NCI-H1930 (cell line): ENCODE measurements around the gene PTPRN2.
"Not testable (repeated sequence)": the region's sequence is repeated elsewhere in the genome, so short reads cannot be mapped to it uniquely, and the experiment has no call there.

Experiments used
- DNase-seq, 2 experiments: peaks; one replicate each; lab custom pipeline; 2025; lab: John Stamatoyannopoulos, UW

PTPRN2 gene

DNA sequence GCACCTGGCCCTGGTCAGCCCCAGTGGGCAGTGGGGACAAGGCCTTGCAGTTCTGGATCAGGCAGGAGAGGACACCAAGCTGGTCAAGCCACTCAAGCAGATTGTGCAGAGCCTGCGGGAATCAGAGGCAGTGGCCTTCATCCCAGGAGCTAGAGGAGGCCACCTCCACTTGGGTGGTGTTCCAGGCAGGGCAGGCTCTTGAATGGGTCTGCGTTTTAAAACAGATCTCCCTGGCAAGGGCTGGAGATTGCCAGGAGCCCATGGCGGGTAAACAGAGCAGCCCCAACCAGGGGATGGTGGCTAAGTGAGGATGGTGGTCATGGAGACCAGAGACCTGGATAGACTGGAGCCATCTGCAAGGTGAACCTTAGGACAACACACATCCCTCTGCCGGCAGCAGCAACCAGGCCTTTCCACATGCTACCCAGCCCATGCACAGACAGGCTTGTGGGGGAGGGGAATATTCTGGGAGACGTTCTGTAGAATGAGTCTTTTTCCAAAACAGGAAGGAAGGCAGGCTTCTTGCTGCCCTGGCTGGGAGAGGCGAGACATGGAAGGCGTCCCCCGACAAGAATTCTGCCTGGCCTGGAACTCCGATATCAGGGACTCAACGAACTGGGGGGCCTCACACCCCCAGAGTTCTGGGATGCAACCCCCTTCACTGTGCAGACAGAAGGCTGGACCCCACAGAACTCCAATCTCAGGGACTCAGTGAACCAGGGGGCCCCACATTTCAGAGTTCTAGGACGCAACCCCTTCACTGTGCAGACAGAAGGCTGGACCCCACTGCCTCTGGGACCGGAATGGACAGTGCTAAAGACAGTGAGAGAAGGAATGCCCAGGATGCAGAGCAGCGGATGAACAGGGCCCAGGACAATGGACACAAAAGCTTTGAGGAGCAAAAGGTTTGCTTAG is 264.8 kb downstream of the PTPRN2 start:
- DNase-seq: no peak

DNA sequence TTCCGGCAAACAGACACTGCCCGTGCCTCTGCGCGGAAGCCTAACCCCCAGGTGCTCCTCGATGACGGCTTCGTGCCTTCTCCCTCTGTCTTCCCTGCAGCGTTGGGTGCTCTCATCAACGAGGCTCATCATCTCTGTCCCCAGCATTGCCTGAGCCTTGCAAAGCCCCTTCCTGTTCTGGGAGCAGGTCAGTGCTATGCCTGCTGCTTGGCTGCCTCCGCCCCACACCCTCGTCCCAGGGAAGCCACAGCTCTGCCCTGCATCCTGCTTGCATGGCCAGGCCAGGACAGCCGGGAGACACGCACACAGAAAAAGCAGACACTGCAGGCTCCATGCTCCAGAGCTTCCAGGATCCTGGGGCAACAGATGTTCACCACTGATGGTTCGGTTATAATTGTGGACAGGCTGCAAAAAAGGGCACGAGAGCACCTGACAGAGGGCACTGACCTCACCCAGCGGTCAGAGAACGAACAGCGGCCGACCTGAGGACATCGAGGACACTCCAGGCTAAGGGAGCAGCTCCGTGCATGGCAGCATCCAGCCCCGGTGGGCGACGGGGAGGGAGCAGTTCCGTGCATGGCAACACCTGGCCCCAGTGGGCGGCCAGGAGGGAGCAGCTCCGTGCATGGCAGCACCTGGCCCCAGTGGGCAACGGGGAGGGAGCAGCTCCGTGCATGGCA is 265.5 kb downstream of the PTPRN2 start:
- DNase-seq: no peak

DNA sequence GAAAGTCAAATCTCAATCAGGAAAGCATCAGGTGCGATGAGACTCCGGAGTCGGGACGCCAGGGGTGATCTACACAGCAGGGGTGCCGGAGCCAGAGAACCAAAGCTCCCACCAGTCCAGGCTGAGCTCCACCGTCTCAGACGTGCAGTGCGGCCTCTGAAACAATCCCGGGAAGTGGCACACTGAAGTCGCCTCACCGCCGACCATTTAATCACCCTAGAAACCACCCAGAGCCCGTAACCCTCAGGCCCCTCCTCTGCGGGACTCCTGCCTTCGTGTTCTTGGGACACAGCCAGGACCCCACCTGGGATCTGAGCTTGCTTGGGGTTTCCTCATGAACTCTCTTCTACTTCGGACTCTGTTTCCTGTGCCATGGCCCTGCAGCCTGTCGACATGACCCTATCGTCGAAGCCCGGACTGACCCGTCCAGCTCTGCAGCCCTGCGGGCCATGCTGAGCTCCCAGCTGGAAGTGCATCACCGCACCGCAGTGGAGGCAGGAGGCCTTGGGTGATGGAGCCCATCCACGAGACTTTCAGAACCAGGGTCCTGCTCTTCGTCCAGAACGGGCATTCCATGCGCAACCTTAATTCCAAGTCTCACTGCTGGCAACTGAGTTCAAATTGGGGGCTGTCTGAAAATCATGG is 266.4 kb downstream of the PTPRN2 start:
- DNase-seq: no peak

DNA sequence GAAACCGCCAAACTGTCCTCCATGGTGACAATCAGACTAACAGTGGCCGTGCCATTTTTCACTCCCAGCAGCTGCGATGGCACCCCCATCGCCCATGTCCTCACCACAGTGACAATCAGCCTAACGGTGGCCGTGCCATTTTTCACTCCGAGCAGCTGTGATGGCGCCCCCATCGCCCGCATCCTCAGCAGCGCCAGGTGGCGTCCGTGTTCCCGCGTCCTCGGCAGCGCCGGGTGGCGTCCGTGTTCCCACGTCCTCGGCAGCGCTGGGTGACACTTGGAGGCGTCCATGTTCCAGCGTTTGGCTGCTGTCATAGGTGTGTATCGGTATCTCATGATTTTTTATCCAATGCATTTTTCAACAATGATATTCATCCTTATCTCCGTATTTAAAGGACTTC is 267.3 kb downstream of the PTPRN2 start:
- DNase-seq: no peak

DNA sequence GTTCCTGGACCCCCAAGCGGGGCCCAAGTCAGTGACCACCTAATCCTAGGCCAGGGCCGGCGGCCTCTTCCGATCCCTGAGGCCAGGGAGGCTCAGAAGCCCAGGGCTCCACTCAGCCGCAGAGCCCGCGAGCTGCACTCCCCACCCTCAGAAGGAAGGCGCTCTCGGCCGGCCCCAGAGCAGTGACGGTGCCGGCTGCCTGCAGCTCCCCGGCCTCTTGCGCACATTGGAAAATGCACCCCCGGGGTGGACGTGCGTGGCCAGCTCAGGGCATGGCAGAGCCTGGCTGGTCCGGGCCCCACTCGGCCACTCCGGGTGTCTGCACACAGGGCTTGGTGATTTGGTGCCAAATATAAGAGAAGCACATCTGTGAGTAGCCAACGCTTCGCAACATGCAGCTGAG is 269.1 kb downstream of the PTPRN2 start:
- DNase-seq: no peak

DNA sequence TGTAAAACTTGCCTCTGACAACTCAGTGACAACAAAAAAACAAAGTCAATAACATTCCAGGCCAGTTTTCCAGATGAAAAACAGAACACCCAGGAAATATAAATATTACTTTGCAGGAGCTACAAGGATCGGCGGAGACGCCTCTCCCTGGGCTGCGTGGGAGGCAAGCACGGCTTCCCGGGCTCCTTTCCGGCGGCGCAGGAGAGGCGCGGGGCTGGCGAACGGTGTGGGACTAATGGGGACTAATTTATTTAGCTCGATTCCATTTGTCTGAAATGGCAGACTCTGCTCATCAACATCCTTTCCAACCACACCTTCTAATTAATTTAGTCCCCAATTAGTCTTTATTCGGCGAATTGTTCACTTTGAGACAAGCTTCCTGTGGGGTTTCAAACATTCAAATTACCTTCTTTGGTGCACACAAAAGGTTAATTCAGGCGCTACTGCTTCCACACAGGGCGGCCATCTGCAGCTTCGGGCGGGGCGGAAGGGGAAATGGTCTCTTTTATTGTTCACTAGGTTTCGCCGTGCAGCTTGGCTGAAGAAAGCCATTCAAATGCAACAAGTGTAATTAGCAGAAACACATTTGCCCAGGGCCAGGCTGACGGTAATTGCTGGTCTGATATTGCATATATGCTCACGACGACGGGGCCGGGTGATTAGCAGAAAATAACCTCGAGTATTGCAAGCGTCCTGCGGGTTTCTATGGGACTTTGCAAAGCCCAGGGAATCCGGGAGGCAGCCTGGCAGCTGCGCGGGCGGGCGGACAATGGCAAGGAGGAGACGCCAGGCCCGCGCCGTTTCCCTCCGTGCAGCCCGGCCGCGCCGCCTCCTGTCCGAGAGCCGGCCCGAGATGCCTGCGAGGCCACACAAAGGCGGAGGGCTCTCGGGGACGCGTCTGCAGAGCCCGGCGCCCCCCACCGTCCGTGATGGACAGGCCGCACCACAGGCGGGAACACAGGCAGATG is 270.1 kb downstream of the PTPRN2 start:
- DNase-seq: no peak

DNA sequence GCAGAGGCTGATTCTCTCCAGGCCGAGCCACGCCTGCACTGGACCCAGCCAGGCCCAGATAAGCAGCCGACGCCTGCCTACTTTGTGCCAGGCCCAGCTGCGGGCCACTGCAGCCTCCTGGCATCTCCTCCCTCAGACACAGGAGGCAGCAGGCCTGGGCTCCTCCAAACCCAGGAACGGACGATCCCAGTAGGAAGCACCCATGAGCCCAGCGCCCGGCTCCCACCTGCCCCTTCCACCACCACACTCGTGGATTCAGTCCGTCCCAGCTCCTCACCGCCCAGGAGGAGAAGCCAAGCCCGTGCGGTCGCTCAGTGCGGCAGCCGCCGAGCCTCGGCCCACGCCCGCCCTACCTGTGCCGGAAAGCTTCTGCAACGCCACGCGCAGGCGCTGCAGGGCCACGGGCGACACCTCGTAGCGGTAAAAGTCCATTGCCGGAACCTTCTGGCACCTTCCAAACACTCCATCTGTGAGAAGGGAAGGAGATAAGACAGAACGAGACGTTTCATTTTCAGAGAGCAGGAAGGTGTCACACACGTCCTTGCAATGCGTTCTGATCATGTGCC is 271.1 kb downstream of the PTPRN2 start:
- no peak for DNase-seq

DNA sequence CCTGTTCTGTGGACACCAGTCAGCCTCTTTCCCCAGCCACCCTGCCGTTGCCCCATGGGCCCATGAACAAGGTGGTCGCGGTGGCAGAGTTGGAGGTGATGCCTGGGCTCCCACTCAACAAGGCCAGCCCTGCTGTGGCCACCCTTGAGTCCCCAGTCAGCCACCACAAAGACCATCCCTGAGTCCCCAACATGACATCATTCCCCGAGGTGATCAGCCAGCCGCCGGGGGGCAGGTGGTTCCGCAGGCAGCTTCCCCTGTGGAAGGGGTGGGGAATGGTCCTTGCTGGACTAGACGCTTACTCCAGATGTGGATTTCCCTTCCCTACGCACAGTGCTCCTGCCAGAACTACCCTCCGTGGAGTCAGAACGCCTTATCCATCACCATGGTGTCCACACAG is 271.7 kb downstream of the PTPRN2 start:
- DNase-seq: no peak

DNA sequence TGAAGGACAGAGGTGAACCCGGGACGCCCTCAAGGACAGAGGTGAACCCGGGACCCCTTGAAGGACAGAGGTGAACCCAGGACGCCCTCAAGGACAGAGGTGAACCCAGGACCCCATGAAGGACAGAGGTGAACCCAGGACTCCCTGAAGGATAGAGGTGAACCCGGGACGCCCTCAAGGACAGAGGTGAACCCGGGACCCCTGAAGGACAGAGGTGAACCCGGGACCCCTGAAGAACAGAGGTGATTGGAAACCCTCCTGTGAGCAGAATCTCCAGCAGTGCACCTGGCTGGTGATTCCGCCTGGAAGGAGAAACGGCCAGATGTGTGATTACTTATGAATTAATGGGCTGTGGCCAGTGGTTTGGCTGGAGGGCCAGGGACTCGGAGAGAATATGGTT is 272.3 kb downstream of the PTPRN2 start:
- no peak for DNase-seq

DNA sequence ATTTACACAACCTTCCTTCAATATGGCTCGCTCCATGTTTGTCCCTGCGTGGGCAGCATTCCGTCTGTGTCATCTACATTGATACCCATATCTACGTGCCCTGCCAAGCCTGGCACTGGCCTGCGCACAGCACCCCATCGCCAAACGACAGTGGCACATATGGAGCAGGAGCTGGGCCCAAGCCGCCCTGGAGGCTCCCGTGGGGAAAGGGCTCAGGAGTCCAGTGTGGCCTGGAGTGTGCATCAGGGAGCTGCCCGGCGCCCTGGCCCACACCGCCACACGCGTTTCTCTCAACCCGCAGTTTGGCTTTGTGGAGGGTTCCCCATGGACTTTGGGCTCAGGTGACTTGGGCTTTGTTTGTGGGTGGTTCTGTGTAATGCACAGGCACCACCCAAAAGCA is 273.2 kb downstream of the PTPRN2 start:
- DNase-seq: no peak

DNA sequence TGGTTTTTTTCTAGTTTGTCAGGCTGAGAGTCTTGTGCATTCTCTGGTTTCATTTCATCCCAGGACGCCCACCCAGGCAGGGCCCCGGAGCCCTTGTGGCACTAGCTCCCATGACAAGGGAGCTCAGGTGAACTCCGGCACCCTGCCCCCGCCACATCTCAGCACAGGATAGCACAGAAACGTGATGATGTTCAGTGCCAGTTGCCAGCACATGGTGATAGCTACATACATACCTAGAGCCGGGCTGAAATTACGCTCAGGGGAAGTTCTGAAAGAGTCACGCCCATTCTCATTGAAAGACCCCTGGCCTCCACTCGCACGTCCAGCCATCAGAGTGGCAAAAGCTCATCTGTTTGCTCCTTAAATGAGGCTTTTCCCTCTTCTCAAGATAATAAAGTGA is 273.7 kb downstream of the PTPRN2 start:
- no peak for DNase-seq

DNA sequence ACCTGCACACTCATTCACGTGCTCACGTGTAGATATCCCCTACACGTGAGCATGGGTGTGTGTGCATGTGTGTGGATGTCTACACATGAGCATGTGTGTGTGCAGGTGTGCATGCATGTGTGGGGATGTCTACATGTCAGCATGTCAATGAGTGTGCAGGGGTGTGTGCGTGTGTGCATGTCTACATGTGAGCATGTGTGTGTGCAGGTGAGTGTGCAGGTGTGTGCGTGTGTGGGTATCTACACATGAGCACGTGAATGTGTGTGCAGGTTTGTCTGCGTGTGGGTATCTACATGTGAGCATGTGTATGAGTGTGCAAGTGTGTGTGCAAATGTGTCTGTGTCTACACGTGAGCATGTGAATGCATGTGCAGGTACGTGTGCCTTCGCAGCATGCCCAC is 274.8 kb downstream of the PTPRN2 start:
- DNase-seq: no peak

DNA sequence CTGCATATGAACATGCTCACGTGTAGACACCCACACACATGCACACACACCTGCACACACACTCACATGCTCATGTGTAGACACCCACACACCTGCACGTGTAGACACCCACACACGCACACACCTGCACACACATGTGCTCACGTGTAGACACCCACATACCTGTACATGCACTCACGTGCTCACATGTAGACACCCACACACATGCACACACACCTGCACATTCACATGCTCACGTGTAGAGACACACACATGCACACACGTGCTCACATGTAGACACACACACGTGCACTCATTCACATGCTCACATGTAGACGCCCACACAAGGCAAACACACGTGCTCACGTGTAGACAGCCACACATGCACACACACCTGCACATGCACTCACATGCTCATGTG is 275.8 kb downstream of the PTPRN2 start:
- DNase-seq: no peak

DNA sequence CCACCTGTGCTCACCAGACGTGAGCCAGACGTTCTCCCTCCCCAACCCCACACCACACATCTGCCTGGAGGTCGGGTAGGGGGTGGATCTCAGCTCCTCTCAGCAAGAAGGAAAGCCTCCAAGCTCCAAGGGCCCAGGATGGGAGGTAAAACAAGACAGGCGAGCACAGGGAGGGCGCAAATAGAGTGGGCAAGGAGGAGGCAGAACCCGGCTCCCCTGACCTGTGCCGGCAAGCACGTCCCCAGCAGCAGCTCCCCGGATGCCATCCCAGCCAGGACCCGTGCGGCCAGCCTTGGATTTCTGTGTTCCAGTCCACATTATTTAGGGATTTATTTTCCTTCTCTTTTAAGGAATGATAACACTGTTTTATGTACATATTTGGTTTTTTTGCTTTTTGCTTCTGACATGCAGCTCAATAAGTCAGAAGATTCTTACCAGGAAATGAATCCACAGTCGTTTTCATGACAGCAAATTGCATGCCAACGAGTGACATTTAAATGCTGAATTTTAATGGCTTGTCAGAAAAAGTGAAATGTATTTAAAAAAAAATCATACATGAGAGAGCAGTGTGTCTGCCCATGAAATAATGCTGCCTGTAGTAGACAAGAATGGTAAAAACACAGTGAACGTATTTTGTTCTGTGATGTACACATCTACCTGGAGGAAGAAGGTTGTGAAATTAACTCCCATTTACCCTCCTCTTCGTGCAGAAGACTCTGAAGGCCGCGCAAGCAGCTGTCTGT is 276.5 kb downstream of the PTPRN2 start:
- no peak for DNase-seq

DNA sequence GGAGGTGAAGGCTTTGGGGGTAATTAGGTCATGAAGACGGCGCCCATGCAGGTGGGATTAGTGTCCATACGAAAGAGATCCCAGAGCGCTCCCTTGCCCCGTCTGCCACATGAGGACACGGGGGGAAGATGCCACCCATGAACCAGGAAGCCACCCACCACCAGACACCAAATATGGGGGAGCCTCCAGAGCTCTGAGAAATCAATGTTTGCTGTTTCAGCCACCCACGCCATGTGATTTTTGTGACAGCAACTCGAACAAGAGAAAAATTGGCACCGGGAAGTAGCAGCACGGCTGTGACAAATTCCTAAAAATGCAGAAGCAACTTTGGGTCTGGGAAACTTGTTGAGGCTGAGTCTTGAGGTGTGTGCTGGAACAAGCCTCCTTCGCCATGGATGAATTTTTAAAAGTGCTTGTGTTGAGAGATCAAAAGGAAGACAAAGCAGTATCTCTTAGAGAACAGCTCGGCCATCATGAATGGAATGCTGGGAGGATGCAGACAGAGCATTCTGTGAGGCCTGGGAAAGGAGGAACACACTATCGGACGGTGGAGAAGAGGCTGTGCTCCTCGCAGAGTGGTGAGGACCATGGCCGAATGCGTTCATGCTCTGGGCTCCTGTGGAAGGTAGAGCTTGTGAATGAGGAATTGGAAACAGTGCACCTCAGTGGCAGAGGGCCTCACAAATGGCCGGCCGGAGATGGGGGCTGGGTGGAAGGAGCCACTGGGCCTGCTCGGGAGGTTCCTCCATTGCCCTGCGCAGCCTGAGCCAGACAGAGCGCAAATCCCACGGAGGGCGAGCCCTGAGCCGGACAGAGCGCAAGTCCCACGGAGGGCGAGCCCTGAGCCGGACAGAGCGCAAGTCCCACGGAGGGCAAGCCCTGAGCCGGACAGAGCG is 277.5 kb downstream of the PTPRN2 start:
- DNase-seq: no peak

DNA sequence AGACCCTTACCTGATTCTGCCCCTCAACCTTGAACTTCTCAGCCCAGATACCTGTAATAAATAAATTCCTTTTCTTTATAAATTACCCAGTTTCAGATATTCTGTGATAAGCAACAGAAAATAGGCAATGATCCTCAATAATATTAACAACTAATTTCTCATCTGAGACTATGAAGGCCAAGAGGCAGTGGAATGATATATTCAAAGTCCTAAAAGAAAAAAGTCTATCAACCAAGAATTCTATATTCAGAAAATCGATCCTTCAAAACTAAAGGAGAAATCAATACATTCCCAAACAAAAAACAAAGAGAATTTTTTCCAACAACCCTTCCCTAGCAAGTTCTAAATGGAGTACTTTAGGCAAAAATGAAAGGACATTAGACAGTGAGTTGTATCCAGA is 279.6 kb downstream of the PTPRN2 start:
- no peak for DNase-seq

DNA sequence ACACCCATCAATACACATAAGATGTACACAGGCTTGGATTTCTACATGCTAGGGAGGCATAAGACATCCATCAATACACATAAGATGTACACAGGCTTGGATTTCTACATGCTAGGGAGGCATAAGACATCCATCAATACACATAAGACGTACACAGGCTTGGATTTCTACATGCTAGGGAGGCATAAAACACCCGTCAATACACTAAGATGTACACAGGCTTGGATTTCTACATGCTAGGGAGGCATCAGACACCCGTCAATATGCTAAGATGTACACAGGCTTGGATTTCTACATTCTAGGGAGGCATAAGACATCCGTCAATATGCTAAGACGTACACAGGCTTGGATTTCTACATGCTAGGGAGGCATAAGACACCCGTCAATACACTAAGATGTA is 283.6 kb downstream of the PTPRN2 start:
- DNase-seq: not testable (repeated sequence)

DNA sequence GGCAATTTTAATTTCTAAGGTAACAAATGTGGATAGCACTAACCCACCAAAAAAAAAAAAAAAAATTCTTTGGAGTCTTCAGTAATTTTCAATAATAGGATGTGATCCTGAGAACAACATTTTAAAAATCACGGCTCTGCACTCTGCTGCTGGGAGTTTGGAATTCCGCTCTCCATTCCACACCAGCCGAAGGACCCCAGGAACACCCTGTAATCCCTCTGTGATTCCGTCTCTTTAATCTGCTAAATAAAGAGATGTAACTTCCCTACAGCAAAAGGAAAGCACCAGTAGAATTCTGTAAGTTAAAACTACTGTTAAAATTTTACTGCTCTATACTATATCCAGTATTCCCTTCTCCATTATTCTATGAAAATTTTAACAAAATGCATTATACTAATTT is 284.5 kb downstream of the PTPRN2 start:
- no peak for DNase-seq

DNA sequence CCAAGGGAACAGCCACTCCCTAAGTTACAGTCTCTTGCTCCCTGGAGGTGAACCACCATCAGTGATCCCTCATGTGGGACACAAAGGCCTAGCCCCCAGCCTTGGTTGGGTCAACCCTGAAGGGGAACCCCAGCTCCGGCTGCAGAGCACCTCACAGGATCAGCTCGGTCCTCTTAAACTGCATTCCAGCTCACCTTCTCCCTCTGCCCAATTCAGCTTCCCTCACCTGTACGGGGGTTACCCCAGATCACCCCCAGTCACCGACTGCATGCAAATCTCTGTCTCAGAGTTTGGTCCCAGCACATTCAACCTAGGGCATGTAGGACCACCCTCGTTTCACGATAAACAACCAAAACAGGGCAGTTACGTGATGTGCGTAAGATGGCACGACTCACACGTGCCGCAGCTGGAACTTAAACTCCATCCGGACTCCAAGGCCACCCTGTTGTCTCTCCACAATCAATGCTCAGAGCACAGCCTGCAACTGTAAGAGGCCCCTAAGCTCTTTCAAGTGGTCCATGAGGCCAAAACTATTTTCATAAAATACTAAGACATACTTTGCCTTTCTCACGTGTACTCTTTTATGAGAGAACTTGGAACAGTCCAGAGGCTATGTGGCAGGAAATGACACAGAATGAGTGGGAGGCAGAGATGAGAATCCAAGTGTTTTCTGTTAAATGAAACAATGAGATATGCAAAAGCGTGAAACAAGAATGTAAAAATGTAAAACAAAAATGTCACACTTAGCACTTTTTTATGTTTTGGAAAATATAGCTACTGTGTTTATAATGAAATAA is 285.2 kb downstream of the PTPRN2 start:
- no peak for DNase-seq
